GM06990 (cell line): ENCODE results near the gene RPS13.
"Not testable (repeated sequence)": the region's sequence is repeated elsewhere in the genome, so short reads cannot be mapped to it uniquely, and the experiment has no call there.

Experiments
- DNase-seq: peaks from one replicate; pipeline ENCODE4 v3.0.0-alpha.2; 2011; ENCODE audit not compliant: insufficient read length; ENCODE audit errors: extremely low read depth
- H3K27me3 ChIP-seq: replicated peaks from 2 replicates; pipeline ENCODE4 v1.6.0; 2011; ENCODE audit warnings: low read length; ENCODE audit not compliant: control insufficient read depth, insufficient read depth
- H3K36me3 ChIP-seq: 2 replicates; pipeline ENCODE4 v1.5.1; 2011; ENCODE audit warnings: low read length; ENCODE audit not compliant: control insufficient read depth, insufficient read depth
- H3K4me3 ChIP-seq: replicated peaks from 2 replicates; pipeline ENCODE4 v1.5.1; 2011; ENCODE audit warnings: low read depth, mild to moderate bottlenecking, control low read depth, low read length
- CTCF ChIP-seq: IDR thresholded peaks from 2 replicates; pipeline ENCODE4 v1.5.1; 2011; ENCODE audit warnings: low read length, control low read depth, mild to moderate bottlenecking, inconsistent platforms; ENCODE audit not compliant: insufficient read depth, poor library complexity, severe bottlenecking

Gene RPS13

GRCh38 chr11:17077520-17078401 is at the start of gene RPS13:
Gene RPS13, minus strand, starts transcription at chr11:17077667. Its CDS starts 26 bp downstream, at chr11:17077641.
- H3K4me3 ChIP-seq = peak within 1 kb of the TSS; percentile 98
- peak; percentile 98 for DNase-seq
- TF ChIP-seq CTCF = no peak
- H3K36me3 ChIP-seq = peaks cover 9% of the 10 kb centered on the region
- H3K27me3 ChIP-seq = no peaks in the 10 kb centered on the region

- Histone ChIP-seq H3K4me3 (no peak overlapping the region), H3K36me3 (peaks cover 1% of the 10 kb centered on the region), H3K27me3 (no peaks in the 10 kb centered on the region)
- no peak for DNase-seq
- TF ChIP-seq CTCF = no peak
Measured at GRCh38 chr11:17121981-17122380, 44.5 kb upstream of the RPS13 start.

GRCh38 chr11:17117262-17117661 is 39.8 kb upstream of the RPS13 start:
- Histone ChIP-seq H3K4me3 (no peak overlapping the region), H3K36me3 (no peaks in the 10 kb centered on the region; the same call in 1 of the 2 replicates), H3K27me3 (no peaks in the 10 kb centered on the region)
- no peak for TF ChIP-seq CTCF
- no peak for DNase-seq

GRCh38 chr11:17116117-17116516 is 38.6 kb upstream of the RPS13 start:
- TF ChIP-seq CTCF = no peak
- Histone ChIP-seq H3K36me3 (no peaks in the 10 kb centered on the region; the same call in 1 of the 2 replicates), H3K4me3 (no peak overlapping the region), H3K27me3 (no peaks in the 10 kb centered on the region)
- no peak for DNase-seq

- peak; percentile 12 for TF ChIP-seq CTCF
- DNase-seq, H3K36me3 ChIP-seq: not testable (repeated sequence)
Measured at GRCh38 chr11:17107745-17108144, 30.3 kb upstream of the RPS13 start.

GRCh38 chr11:17105404-17106040 is 28.1 kb upstream of the RPS13 start:
- H3K27me3 ChIP-seq, H3K36me3 ChIP-seq, H3K4me3 ChIP-seq, DNase-seq: not testable (repeated sequence)

More at GRCh38 chr11:17107745-17108144, 30.3 kb upstream of the RPS13 start:
- H3K4me3 ChIP-seq, H3K27me3 ChIP-seq: not testable (repeated sequence)
